Activated T-cell treated with anti-CD3 and anti-CD28 coated beads, Interleukin-2, amount 50 U/mL, for 1 hour (primary cell): Measurements from ENCODE around the gene MPDZ.

Experiments used
- DNase-seq: peaks from one replicate; pipeline ENCODE4 v3.0.0-alpha.2; 2020

MPDZ gene

DNA sequence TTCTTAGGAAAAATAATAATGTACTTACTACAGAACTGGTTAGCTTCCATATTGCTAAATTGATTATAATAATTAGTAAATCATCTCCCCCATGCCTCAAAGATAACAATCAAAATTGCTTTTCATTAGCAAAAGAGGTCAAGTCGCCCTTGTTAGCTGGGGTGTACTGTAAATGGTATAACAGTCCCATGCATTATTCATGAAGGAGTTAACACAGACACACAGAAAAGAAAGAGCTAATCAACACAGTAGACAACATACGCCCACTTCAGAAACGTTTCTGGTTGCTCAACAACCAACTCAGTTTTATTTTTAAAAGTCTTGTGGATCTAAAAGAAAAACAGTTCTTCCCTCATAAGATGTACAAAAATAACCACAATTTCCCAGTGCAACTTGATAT lies 100.2 kb downstream of the MPDZ start:
- DNase-seq: no peak

DNA sequence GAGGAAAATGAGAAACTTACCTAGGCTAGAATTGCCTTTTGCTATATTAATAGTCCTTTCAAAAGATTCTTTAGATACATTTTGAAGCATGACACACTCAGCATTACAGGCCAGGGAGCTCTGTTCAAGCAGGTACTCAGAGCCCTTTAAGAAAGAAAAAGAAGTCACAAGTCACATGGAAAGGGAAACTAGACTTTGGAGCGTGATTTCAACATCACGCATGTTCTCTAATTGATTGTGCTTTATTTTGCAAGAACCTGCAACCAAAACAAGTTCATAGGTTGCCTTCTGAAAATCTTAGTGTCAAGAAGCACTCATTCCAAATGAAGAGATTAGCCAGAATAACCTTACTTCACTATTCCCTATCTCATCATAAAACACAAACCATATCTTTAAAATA lies 103.8 kb downstream of the MPDZ start:
- DNase-seq: no peak

- no peak for DNase-seq
These were observed 104.4 kb downstream of the MPDZ start for GRCh38 chr9:13174906-13175639.

- DNase-seq: no peak
These were observed 105.9 kb downstream of the MPDZ start for GRCh38 chr9:13173553-13173952.

DNA sequence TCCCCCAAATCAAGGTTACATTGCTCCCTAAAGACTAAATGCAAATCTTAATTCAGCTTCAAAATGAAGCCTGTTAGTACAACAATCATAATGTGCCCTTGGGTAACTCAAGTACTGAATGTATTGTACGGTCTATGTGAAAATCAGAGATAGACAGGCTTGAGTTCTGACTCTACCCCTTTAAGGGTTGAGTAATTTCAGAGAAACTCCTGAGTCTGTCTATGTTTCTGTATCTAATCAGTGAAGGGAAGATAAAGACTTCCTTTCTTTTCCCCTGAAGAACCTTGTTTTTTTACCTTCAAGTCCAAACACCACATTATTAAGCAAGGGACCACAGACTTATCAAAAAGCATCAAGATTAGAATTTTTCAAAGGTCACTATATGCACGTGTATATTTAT lies 108.2 kb downstream of the MPDZ start:
- DNase-seq: no peak

DNA sequence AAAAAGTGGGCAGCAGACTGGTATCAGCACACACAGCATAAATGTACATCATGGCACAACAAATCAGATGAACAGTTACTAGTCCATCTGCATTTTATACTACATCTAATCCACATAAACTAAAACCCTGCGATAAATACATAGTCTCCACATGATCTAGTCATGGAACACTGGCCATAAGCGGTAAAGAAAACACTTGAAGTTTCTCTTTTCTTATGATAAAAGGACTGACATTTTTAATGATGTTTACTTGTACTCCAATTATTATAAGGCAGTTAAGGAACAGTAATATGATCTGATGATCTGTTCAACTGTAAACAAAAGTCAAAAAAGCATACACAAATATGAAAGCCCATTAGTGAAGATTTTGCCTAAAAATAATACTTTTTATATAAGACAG lies 112.5 kb downstream of the MPDZ start:
- no peak for DNase-seq

GRCh38 chr9:13165956-13166355 lies 113.5 kb downstream of the MPDZ start:
- no peak for DNase-seq

DNA sequence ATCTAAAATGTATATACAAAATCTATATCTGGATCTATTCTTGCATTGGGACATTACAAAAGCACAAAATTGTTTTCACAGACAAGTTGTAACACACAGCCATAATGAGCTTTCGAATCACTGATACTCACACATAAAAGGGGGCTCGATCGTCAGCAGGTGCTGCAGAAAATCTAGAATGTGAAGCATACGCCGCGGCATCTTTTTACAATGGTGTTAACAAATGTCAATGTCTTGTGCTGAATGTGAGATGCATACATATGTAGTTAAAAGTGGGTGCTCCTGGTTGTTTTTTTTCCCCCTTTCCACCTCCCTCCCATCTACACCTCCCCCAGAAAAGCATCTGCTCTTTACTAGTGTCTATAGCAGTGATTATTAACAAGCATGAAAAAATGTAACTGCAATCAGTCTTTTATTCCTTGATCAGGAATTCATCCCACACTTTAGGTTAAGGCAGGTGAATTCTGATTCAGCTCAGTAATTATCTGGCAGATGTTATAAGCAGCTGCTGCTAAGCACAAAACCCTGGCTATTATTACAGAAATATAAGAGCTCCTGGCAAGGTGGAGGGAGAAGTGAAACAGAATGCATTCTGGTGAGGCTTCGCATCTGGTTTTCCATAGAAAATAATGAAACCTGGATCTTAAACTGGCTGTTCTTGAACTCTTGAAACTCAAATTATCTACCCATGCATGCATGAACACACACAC lies 114.1 kb downstream of the MPDZ start:
- DNase-seq: no peak

DNA sequence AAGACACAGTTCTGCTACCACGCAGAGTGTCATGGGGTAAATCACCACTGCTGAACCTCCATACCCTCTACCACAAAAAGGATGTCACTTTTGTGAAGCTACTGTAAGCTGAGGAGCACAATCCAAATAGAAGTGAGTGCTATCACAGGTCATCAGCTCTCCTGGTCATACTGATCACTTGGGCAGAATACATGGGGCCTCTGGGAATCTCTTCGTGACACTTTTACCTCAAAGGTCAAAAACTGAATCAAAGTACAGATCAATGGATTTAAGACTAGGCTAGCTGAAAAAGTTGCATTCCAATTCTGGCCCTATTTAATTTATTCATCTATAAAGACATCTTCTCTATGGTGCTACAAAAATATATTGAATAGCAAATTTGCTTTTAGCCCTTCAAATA lies 115.5 kb downstream of the MPDZ start:
- no peak for DNase-seq

DNA sequence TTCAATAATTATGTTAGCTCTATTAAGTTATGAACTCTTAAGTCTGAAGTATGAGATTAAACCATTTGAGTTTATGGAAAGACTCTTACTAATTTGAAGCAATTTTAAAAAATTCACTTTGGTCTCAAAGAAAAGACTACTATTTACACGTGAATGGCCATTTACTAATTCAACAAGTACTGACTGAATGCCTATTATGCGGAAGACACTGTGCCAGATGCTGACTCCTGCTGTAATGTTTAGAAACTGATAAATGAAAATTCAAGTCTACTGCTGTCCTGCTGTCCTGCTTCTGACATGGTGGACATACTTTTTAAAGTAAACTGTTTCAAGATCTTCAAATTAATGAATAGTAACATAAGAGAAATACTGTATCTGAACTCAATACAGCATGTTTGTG lies 116.2 kb downstream of the MPDZ start:
- DNase-seq: no peak

GRCh38 chr9:13160051-13160450 lies 119.4 kb downstream of the MPDZ start:
- no peak for DNase-seq

GRCh38 chr9:13158986-13159385 lies 120.5 kb downstream of the MPDZ start:
- no peak for DNase-seq

- no peak for DNase-seq
These were observed 128.0 kb downstream of the MPDZ start for GRCh38 chr9:13151489-13151888.

GRCh38 chr9:13149454-13149853 lies 130.0 kb downstream of the MPDZ start:
- no peak for DNase-seq

DNA sequence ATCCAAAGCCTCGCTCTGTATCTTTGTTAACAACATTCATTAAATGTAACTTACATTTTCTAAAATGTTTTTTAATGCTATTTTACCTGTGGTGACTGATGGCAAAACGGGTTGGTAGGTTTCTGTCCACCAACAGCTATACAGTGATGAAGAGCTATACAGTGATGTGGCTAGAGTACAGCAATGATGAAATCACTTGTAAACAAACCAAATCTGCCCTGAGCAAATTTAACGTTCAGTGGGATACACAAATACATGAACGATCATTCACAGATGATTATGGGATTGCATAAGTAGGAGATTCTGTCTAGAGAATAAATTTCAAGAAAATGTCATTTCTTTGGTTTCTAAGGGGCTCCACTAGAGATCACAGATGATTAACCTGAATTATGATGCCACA lies 132.7 kb downstream of the MPDZ start:
- DNase-seq: no peak

GRCh38 chr9:13145340-13145739 lies 134.2 kb downstream of the MPDZ start:
- no peak for DNase-seq

DNA sequence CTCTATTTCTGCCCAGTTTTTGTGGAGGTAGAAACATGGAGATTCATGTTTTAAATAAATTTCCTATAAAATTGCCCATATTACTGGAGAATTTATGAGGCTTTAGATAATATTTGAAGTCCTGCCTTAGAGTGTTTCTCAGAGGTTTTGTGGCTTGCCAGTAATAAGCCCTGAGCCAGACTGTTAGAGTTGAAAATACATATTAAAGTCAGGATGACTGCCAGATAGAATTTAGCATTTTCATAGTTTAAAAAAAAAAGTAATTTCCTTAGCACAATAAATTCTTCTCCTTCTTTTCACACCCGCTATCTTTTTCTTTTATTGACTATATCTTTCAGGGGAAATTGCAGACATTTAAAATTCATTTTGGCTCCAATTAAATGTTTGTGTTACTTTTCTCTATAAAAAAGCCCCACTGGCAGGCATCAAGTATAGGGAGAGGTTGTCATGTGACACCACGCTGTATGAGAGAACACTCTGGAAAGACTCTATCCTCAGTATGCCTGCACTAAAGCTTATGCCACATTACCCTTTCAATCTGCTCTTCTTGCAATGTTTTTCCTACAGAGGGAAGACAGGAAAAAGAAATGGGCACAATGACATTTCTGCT lies 135.2 kb downstream of the MPDZ start:
- no peak for DNase-seq

DNA sequence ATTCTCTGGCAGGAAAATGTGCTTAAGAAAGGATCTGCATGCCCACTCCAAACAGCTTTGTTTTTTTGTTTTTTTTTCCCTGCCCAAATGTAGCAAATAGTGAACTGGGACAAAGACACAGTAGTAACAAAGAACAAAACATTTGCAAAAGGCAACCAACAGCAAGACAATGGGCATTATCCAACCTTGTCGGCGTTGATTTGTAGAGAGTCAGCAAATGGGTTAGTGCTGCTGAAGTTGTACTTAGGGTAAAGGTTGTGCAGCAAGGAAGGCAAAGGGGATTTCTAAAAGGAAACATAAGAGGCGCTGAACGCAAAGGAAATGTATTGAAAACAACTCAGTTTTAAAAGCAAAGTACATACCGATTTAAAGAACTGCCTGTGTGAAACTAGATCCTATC lies 136.2 kb downstream of the MPDZ start:
- no peak for DNase-seq

DNA sequence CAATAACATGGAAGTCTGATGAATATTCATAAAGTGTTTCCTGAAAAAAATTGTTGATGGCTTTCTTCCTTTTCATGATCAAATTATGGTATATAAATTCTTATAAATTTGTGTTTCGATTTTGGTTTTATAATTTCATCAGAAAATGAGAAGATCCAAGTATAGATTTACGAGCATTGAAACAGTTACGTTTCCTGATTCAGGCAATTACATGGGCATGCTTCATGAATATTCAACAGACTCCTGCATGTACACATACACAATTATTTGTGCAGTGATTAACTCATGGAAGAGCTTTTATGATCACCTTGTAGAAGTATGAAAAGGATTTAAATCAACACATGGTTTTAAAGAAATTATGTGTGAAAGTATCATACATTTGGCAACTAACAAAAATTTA lies 136.7 kb downstream of the MPDZ start:
- DNase-seq: no peak

DNA sequence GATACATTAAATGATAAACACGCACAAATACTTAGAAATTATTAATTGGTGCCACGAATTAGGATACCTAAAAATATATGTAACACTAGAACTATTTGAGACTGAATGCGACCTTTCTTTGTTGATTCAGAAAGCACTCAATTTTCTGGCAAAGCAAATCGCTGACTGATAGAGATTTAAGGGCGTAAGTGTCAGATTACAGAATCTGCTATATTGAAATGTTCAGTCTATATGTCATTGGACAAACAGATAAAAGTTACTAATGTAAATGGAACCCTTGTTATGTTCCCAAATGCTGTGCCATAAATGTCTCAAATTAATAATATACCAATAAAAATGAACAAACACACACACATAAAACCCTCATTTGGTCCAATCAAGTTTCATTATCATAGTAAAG lies 137.9 kb downstream of the MPDZ start:
- no peak for DNase-seq

DNA sequence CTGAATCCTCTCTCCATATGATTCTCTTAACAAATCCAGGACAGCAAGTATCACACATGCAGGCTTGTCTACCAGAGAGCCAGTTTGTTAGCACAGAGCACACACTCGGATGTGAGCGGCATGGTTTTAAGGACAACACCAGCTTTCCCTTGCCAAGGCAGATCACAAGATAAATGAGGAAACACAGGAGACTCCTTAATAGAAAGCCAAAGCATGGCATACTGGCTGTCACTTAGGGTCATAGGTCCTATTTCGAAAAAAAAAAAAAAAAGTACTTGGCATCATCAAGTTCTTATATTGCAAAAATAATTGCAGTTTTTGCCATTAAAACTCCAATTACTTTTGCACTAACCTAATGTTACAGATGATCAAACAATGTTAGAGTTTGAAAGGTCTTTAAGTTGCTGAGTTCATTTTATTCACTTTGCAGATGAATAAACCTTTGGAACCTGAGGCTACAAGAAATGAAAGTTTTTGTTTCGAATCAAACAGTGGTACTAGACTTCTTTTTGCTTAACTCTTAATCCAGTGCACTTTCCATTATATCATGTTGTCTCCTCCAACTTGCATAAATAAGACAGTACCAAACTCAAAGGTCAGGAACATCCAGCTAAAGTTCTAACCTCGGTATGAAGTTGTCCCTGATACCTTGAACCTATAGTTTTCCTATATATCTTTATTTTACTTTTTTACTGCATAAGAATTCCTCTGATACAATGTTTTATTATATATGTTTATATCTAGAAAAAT lies 138.5 kb downstream of the MPDZ start:
- no peak for DNase-seq

DNA sequence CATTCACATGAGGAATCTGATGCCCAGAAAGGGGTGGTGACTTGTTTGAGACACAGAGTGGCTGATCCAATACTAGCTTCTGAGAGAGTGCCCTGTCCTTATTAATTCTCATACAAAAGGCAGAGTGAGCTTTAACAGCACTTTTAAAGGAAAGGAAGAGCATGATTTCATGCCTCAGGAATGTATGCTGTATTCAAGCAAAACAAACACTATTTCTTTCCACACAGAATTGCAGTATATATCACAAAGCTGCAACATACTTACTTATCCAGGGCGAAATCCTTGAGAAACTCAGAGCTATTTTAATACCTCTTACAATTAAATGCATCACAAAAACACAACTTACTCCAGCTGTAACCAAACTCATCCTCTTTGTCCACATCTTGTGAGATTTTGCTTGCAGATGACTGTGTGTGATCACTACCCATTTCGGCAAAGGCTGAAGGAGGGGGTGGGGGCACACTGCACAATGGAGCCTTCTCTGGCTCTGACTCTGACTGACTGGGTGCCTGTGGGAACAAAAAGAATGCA lies 139.8 kb downstream of the MPDZ start:
- DNase-seq: no peak

DNA sequence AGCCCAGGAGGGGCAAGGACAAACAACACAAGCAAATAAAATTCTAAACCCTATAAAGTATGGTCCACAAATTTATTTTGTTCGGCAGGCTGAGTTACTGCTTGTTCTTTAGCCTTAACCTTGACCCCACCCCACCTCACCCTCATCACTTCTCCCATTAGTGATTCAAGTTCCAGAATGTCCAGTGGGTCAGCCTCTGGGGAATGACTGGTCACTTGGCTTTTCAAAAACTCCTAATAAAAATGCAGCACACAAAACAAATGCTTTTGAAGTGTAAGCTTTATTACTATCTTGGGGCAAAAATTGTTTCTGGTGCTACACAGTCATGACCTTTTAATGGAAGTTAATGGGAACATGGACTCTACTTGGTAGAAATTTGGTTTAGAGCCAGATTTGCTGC lies 142.1 kb downstream of the MPDZ start:
- DNase-seq: no peak
